Heart left ventricle (tissue), 16 donors: ENCODE results near the gene KDM3B. TPM values are rescaled to one million over a fixed set of nuclear protein-coding genes. Genes with fewer than 3 reads are reported as not detected.

ENCODE experiments used
- ATAC-seq, 4 donors: fragments of 200-7000 bp; cut with Tn5 transposase; one replicate each; pipeline ENCODE4 v1.9.1; 2020 to 2022; ENCODE audit warnings: moderate library complexity in 4 of 4, mild to moderate bottlenecking in 3 of 4, moderate number of reproducible peaks in 1 of 4
- DNase-seq, 5 donors: peaks; one replicate each; pipeline ENCODE4 v3.0.0-alpha.2; 2020
- H3K27ac ChIP-seq, 12 donors: fragments of 200-600 bp; sonication (generic) in 4 of 12; one replicate each; pipeline versions ENCODE4 v1.5.0 to v1.8.0; 2016 to 2022; ENCODE audit warnings: mild to moderate bottlenecking in 2 of 12
- H3K27me3 ChIP-seq, 9 donors: fragments of 200-600 bp; sonication (generic) in 2 of 9; one replicate each; pipeline versions ENCODE4 v1.5.1 to v1.8.0; 2016 to 2022; ENCODE audit warnings: mild to moderate bottlenecking in 3 of 9
- H3K36me3 ChIP-seq, 9 donors: fragments of 200-600 bp; sonication (generic) in 2 of 9; one replicate each; pipeline versions ENCODE4 v1.5.0 to v1.8.0; 2018 to 2022; ENCODE audit warnings: mild to moderate bottlenecking in 2 of 9
- H3K4me1 ChIP-seq, 12 donors: fragments of 200-600 bp; sonication (generic) in 4 of 12; one replicate each; pipeline versions ENCODE4 v1.5.0 to v1.8.0; 2016 to 2022; ENCODE audit warnings: mild to moderate bottlenecking in 3 of 12
- H3K4me3 ChIP-seq, 12 donors: fragments of 200-600 bp; sonication (generic) in 4 of 12; one replicate each; pipeline versions ENCODE4 v1.5.0 to v1.8.0; 2017 to 2022; ENCODE audit warnings: mild to moderate bottlenecking in 9 of 12, moderate library complexity in 4 of 12
- H3K9me3 ChIP-seq, 12 donors: fragments of 200-600 bp; sonication (generic) in 4 of 12; one replicate each; pipeline versions ENCODE4 v1.5.0 to v1.8.0; 2016 to 2022; ENCODE audit warnings: mild to moderate bottlenecking in 1 of 12
- POLR2A ChIP-seq, 2 donors: fragments of 450-650 bp; IDR thresholded peaks; one replicate each; pipeline ENCODE4 v1.6.1; 2017; ENCODE audit warnings: antibody characterized with exemption in 2 of 2, mild to moderate bottlenecking in 2 of 2, moderate library complexity in 2 of 2
- WGBS, 4 donors: extraction: QIAGEN DNeasy Blood & Tissue Kit in 2 of 4; methylation state at CpG; one replicate each; pipeline versions ENCODE4 v1.1.5 to v1.1.7; 2013 to 2018; 5-methylcytosine and 5-hydroxymethylcytosine counted together
- intact Hi-C, 10 donors: fragments of 100-400 bp; cut with DNase I; formaldehyde crosslinking; loops; one replicate each; pipeline versions ENCODE4 v1.11.1 to v1.14.2; 2022
- polyA plus RNA-seq, 2 donors: library from polyadenylated mRNA; stranded (reverse); fragments of 200-250 nt; gene quantifications; one replicate each; pipeline ENCODE4 v1.2.3, GENCODE V29; 2013
- total RNA-seq, 9 donors: library from RNA; depleted of rRNA in 2 of 9; stranded (reverse); fragments of >200 nt in 2 of 9; fragmentation: NEBNext Ultra II Directional in 3 of 9; extraction: Animal tissue kit (Norgen Biotek cat#: 25700) in 3 of 9; gene quantifications; one replicate each; pipeline versions ENCODE4 v1.1.0 to v1.2.4, GENCODE V29; 2016 to 2023
- TF ChIP-seq, protein P1 (sequence below), 12 donors: fragments of 200-600 bp; sonication (generic) in 4 of 12; IDR thresholded peaks; one replicate each; pipeline versions ENCODE4 v1.5.0 to v1.8.0; 2018 to 2022; ENCODE audit warnings: antibody characterized with exemption in 12 of 12, mild to moderate bottlenecking in 5 of 12
- donor health status: ischemic (EF 13 %, LVEDD 7.1; RV severe dilation, severe dysfunction).
- donor health status: healthy with polysubstance abuse.
- donor health status: DM: no; HTN: yes; CAD: no.
- donor health status: DM: no; HTN: no; CAD: no.
- donor health status: ischemic (EF 25% LVEDD 6.9; RV normal size, moderate dysfunction).
- donor health status: ischemic (EF 25% LVEDD 5.7; RV mildly dilated, moderate dysfunction).
- donor health status: healthy.
- donor health status: DM: yes; HTN: yes; CAD: no.
- donor health status: ischemic (EF 35%, LVEDD 5.7; RV mildly dilated, moderate dysfunction).
- donor health status: nonischemic (EF 11% LVEDD 7.7; RV severe dilation, severe dysfunction).
- donor health status: DM: yes; HTN: yes; CAD: no.
- donor health status: PGD.
- donor health status: ischemic (EF 29% LVEDD 5.4; RV normal size, mild dysfunction).
- donor health status: nonischemic (EF 23%, LVEDD 6.1; RV moderate dilation, normal function).

Gene KDM3B
- total and polyA plus RNA-seq, 11 donors: 17.0 to 65.1 (median 44.8) TPM

- DNase-seq (peak; percentile 93 to 96 (median 93)), ATAC-seq (peak; percentile 95 to 96 (median 96))
- intact Hi-C loops: loop anchor here in 1 of 10 donors (10.0 kb wide), 1 partner anchor 207 kb away; the partner anchor contains the start of gene ETF1
- Histone ChIP-seq H3K27me3 (no peaks in the 10 kb centered on the region), H3K9me3 (no peaks in the 10 kb centered on the region), H3K27ac (peak within 1 kb of the TSS; percentile 82 to 98 (median 94)), H3K4me3 (peak within 1 kb of the TSS; percentile 65 to 99 (median 86)), H3K36me3 (peaks cover 0 to 21% (median 15%) of the 10 kb centered on the region in 9 donors), H3K4me1 (peaks cover 0 to 34% (median 22%) of the 10 kb centered on the region in 12 donors)
- TF ChIP-seq, protein P1, sequence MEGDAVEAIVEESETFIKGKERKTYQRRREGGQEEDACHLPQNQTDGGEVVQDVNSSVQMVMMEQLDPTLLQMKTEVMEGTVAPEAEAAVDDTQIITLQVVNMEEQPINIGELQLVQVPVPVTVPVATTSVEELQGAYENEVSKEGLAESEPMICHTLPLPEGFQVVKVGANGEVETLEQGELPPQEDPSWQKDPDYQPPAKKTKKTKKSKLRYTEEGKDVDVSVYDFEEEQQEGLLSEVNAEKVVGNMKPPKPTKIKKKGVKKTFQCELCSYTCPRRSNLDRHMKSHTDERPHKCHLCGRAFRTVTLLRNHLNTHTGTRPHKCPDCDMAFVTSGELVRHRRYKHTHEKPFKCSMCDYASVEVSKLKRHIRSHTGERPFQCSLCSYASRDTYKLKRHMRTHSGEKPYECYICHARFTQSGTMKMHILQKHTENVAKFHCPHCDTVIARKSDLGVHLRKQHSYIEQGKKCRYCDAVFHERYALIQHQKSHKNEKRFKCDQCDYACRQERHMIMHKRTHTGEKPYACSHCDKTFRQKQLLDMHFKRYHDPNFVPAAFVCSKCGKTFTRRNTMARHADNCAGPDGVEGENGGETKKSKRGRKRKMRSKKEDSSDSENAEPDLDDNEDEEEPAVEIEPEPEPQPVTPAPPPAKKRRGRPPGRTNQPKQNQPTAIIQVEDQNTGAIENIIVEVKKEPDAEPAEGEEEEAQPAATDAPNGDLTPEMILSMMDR (IDR thresholded peaks at IDR 0.05): peak in 3 of 12 donors; percentile 6 to 18 (median 9)
- TF ChIP-seq POLR2A (IDR thresholded peaks at IDR 0.05): peak; percentile 86 to 99
- WGBS, 4 donors: 0 to 1% (median 0%) methylated on average over 21 to 56 of the region's 56 CpGs
Observed at GRCh38 chr5:138337685-138338410, 14.6 kb upstream of the KDM3B start, which contains the start of gene FAM53C. Gene FAM53C (plus strand): TSS chr5:138338266. CDS start chr5:138341336, 3,070 bp downstream.

DNA sequence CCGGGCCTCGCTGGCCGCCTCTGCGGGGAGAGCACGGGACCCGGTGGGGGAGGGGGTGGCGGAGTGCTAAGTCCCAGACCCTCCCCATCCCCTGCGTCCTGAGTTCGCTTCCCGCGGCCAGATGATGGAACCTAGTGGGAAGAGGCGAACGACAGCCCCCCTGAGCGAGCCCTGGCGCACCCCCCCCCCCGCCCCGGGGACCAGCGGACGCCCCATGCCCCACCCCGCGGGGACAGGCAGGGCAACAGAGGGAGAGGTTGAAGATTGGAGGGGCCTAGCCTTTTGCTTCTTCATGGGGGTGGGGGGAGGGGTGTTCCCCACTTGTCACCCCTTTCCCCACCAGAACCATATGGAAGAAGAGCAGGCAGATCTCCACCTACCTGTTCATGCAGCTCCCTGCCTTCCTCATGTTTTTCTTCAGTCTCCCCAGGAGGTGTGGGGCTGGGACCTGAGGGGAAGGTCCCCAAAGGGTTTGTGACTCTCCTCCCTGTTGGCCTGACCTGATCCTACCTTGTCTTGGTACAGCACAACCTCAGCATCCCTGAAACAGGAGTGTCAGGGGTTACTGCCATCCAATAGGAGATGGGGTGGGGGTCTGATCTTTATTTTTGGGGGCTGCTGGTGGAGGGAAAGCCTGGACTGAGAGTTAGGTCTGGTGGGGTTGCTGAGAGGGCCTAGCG is 13.9 kb upstream of the KDM3B start:
- Histone ChIP-seq H3K27me3 (no peaks in the 10 kb centered on the region), H3K27ac (peak overlapping the region; percentile 82 to 98 (median 94)), H3K9me3 (no peaks in the 10 kb centered on the region), H3K4me3 (peak overlapping the region; percentile 65 to 99 (median 86)), H3K36me3 (peaks cover 0 to 28% (median 22%) of the 10 kb centered on the region in 9 donors), H3K4me1 (peaks cover 0 to 34% (median 22%) of the 10 kb centered on the region in 12 donors)
- 0 to 10% (median 1%) methylated on average over 1 to 22 of the region's 22 CpGs for WGBS, 4 donors
- DNase-seq: no peak
- peak in 2 of 4 donors; percentile 0 to 2 for ATAC-seq
- intact Hi-C loops: loop anchor here in 1 of 10 donors (10.0 kb wide), 1 partner anchor 206 kb away; the partner anchor contains the start of gene ETF1
- TF ChIP-seq, protein P1 (IDR thresholded peaks at IDR 0.05): no peak
- no peak for TF ChIP-seq POLR2A (IDR thresholded peaks at IDR 0.05)

- no peak for TF ChIP-seq POLR2A (IDR thresholded peaks at IDR 0.05)
- TF ChIP-seq, protein P1 (IDR thresholded peaks at IDR 0.05): no peak
- intact Hi-C loops: loop anchor here in 1 of 10 donors (10.0 kb wide), 1 partner anchor 206 kb away; the partner anchor contains the start of gene ETF1
- WGBS, 4 donors: 3 to 7% (median 5%) methylated on average over 7 of the region's 7 CpGs
- no peaks in the 10 kb centered on the region for H3K27me3 ChIP-seq
- H3K36me3 ChIP-seq: peaks cover 0 to 33% (median 27%) of the 10 kb centered on the region in 9 donors
- peaks cover 0 to 34% (median 22%) of the 10 kb centered on the region in 12 donors for H3K4me1 ChIP-seq
- peak overlapping the region in 11 of 12 donors; percentile 65 to 99 (median 87) for H3K4me3 ChIP-seq
- no peaks in the 10 kb centered on the region for H3K9me3 ChIP-seq
- DNase-seq: no peak
- no peak for ATAC-seq
- H3K27ac ChIP-seq: peak overlapping the region in 11 of 12 donors; percentile 82 to 98 (median 95)
Observed at GRCh38 chr5:138339091-138339456, 13.4 kb upstream of the KDM3B start.
